HL-60 (cell line): Measurements from ENCODE around the gene ABL2.

ENCODE experiments used
- DNase-seq, 2 experiments: peaks; one replicate each; pipeline ENCODE4 v3.0.0-alpha.2; 2010 to 2020; ENCODE audit warnings: low read depth in 1 of 2, low spot score in 1 of 2
- H3K27ac ChIP-seq: fragments of 250-450 bp; sonication (Bioruptor Pico); replicated peaks from 2 replicates; pipeline ENCODE4 v1.5.1; 2020; ENCODE audit warnings: mild to moderate bottlenecking, moderate library complexity
- H3K27me3 ChIP-seq: fragments of 250-450 bp; sonication (Bioruptor Pico); 2 replicates; pipeline ENCODE4 v1.5.1; 2021; ENCODE audit warnings: mild to moderate bottlenecking, moderate library complexity; ENCODE audit not compliant: insufficient read depth, poor library complexity, severe bottlenecking
- H3K4me3 ChIP-seq: replicated peaks from 2 replicates; pipeline ENCODE4 v1.5.1; 2011; ENCODE audit warnings: mild to moderate bottlenecking, control low read depth, low read length; ENCODE audit not compliant: insufficient read depth
- GABPA ChIP-seq: IDR thresholded peaks from 2 replicates; pipeline ENCODE4 v1.6.1; 2012; ENCODE audit warnings: low read depth
- POLR2AphosphoS5 ChIP-seq: IDR thresholded peaks from 2 replicates; pipeline ENCODE4 v1.6.1; 2012; ENCODE audit warnings: low read depth
- SPI1 ChIP-seq: IDR thresholded peaks from 2 replicates; pipeline ENCODE4 v1.6.1; 2012; ENCODE audit warnings: low read depth, mild to moderate bottlenecking, borderline replicate concordance
- TF ChIP-seq, protein P1 (sequence below): IDR thresholded peaks from one replicate; pipeline ENCODE4 v1.5.1; 2011; ENCODE audit warnings: low read length, control low read depth, inconsistent platforms; ENCODE audit not compliant: insufficient read depth
- TF ChIP-seq, protein P2 (sequence below): IDR thresholded peaks from 2 replicates; pipeline ENCODE4 v1.6.1; 2012; ENCODE audit warnings: low read depth; ENCODE audit not compliant: insufficient replicate concordance

Gene ABL2

DNA sequence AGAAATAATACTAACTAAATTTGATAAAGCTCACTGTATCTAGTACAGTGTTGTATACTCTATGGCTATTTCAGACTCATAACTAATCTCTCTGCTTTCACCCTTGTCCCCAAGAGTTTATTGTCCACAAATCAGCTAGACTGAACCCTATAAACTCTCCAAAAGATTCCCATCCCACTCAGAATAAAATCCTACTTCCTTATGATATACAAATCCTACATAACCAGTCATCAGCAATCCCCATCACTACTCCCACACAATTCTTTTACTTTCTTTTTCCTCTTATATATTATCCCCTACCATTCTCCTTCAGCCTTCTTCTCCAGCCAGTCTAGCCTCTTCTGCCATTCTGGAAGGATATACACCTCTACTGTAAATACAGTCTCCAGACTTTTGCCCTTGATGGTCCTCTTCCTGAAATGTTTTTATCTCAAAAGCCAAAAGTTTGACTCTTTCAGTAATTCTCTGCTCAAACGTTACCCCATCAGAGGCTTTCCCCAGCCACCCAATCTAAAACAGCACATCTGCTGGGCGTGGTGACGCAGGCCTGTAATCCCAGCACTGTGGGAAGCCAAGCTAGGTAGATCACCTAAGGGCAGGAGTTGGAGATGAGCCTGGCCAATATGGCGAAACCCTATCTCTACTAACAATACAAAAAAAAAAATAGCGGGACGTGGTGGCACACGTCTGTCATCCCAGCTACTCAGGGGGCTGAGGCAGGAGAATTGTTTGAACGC, 41.6 kb downstream of the ABL2 start:
- H3K27ac ChIP-seq: no peak overlapping the region
- TF ChIP-seq SPI1 (no peak), GABPA (no peak), POLR2AphosphoS5 (no peak)
- DNase-seq: no peak

DNA sequence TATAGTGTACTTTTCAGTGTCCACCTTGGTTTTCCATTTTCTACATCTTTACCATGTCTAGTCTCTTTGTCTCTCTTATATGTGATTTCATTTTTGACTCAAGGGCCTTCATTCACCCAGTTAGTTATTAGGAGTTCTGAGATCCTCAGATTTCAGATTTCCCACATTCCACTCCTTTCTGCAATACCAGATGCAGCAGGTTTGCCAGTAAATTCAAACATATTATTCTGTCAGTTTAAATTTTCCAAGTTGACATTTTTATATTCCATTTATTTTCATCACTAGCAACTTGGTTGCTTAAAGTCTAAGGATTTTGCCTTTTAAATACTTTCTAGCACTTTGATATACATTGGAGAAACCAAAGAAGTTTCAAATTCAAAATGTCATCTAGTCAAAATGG, 42.4 kb downstream of the ABL2 start:
- DNase-seq: no peak
- TF ChIP-seq POLR2AphosphoS5: no peak
- no peak for TF ChIP-seq GABPA
- TF ChIP-seq, protein P1, sequence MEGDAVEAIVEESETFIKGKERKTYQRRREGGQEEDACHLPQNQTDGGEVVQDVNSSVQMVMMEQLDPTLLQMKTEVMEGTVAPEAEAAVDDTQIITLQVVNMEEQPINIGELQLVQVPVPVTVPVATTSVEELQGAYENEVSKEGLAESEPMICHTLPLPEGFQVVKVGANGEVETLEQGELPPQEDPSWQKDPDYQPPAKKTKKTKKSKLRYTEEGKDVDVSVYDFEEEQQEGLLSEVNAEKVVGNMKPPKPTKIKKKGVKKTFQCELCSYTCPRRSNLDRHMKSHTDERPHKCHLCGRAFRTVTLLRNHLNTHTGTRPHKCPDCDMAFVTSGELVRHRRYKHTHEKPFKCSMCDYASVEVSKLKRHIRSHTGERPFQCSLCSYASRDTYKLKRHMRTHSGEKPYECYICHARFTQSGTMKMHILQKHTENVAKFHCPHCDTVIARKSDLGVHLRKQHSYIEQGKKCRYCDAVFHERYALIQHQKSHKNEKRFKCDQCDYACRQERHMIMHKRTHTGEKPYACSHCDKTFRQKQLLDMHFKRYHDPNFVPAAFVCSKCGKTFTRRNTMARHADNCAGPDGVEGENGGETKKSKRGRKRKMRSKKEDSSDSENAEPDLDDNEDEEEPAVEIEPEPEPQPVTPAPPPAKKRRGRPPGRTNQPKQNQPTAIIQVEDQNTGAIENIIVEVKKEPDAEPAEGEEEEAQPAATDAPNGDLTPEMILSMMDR: no peak
- no peak for TF ChIP-seq SPI1
- TF ChIP-seq, protein P2, sequence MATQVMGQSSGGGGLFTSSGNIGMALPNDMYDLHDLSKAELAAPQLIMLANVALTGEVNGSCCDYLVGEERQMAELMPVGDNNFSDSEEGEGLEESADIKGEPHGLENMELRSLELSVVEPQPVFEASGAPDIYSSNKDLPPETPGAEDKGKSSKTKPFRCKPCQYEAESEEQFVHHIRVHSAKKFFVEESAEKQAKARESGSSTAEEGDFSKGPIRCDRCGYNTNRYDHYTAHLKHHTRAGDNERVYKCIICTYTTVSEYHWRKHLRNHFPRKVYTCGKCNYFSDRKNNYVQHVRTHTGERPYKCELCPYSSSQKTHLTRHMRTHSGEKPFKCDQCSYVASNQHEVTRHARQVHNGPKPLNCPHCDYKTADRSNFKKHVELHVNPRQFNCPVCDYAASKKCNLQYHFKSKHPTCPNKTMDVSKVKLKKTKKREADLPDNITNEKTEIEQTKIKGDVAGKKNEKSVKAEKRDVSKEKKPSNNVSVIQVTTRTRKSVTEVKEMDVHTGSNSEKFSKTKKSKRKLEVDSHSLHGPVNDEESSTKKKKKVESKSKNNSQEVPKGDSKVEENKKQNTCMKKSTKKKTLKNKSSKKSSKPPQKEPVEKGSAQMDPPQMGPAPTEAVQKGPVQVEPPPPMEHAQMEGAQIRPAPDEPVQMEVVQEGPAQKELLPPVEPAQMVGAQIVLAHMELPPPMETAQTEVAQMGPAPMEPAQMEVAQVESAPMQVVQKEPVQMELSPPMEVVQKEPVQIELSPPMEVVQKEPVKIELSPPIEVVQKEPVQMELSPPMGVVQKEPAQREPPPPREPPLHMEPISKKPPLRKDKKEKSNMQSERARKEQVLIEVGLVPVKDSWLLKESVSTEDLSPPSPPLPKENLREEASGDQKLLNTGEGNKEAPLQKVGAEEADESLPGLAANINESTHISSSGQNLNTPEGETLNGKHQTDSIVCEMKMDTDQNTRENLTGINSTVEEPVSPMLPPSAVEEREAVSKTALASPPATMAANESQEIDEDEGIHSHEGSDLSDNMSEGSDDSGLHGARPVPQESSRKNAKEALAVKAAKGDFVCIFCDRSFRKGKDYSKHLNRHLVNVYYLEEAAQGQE: no peak
- H3K4me3 ChIP-seq: no peak overlapping the region
- H3K27me3 ChIP-seq: no peaks in the 10 kb centered on the region
- no peak overlapping the region for H3K27ac ChIP-seq

More for the DNA sequence above, 41.6 kb downstream of the ABL2 start:
- H3K27me3 ChIP-seq: no peaks in the 10 kb centered on the region
- no peak overlapping the region for H3K4me3 ChIP-seq

DNA sequence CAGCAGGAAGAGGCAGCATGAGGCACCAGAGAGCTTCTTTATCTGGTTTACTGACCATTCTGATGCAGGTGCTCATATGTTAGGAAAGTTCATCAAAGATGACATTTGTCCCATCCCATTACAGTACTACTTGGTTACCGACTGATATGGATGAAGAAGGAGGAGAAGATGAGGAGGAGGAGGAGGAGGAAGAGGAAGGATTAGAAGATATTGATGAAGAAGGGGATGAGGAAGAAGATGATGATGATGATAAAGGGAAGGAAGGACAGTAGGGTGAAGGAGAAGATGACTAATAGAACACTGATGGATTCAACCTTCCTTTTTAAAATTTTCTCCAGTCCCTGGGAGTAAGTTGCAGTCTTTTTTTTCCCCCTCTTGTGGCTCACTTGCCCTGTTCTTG, 45.1 kb downstream of the ABL2 start:
- H3K4me3 ChIP-seq: no peak overlapping the region
- no peak overlapping the region for H3K27ac ChIP-seq
- TF ChIP-seq SPI1: no peak
- TF ChIP-seq, protein P2: no peak
- TF ChIP-seq, protein P1: no peak
- TF ChIP-seq POLR2AphosphoS5: no peak
- no peak for TF ChIP-seq GABPA
- DNase-seq: no peak
- H3K27me3 ChIP-seq: no peaks in the 10 kb centered on the region

DNA sequence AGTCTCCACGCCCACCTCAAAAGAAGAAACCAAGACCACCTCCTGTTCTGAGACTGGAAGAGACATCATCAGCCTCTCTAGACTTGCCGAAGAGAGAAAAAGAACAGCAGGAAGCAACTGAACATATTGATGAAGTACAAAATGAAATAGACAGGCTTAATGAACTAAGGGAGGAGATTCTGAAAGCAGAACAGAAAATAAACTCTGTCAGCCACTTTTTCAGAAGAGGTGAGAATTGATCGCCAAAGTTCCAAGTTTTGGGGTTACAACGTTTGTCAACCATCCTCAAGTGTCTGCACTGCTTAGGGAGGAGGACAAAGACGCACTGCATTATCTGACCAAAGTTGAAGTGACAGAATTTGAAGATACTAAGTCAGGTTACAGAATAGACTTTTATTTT, 45.6 kb downstream of the ABL2 start:
- H3K27ac ChIP-seq: no peak overlapping the region
- no peaks in the 10 kb centered on the region for H3K27me3 ChIP-seq
- TF ChIP-seq GABPA: no peak
- TF ChIP-seq, protein P1: no peak
- no peak for TF ChIP-seq SPI1
- TF ChIP-seq, protein P2: no peak
- no peak for TF ChIP-seq POLR2AphosphoS5
- no peak overlapping the region for H3K4me3 ChIP-seq
- DNase-seq: no peak
